Measurements from ENCODE around the gene SMYD4. TPM values are rescaled to one million over a fixed set of nuclear protein-coding genes. Genes with fewer than 3 reads are reported as not detected.
A peak's percentile ranks its signal among the peaks of the same experiment; 100 is the strongest.
"Not testable (repeated sequence)": the region's sequence is repeated elsewhere in the genome, so short reads cannot be mapped to it uniquely, and the experiment has no call there.

The SMYD4 gene
- total RNA-seq, 2 experiments from 2014 or later = 37.3 to 38.1 TPM

- POLR2A ChIA-PET = no interaction called here
- no peaks in the 10 kb centered on the region for H3K27me3 Mint-ChIP-seq
- H3K4me1 Mint-ChIP-seq = peaks cover 17% of the 10 kb centered on the region
- DNase-seq = no peak
- H3K9me3 Mint-ChIP-seq = no peaks in the 10 kb centered on the region
- no peak overlapping the region for H3K4me3 Mint-ChIP-seq
- peaks cover 18% of the 10 kb centered on the region for H3K36me3 Mint-ChIP-seq (ENCODE audit: low read depth)
- peak overlapping the region; percentile 25 for H3K27ac Mint-ChIP-seq
- CTCF ChIA-PET = interaction anchor here (1.1 to 1.7 kb wide), 3 partner anchors 10 to 22 kb away, joined by 3 to 6 read pairs (median 3); no protein-coding TSS in a partner anchor
Observed at GRCh38 chr17:1774390-1775176, 55.1 kb downstream of the SMYD4 start.

- no peaks in the 10 kb centered on the region for H3K27me3 Mint-ChIP-seq
- no peak for DNase-seq
- H3K4me3 Mint-ChIP-seq = no peak overlapping the region
- CTCF ChIA-PET = interaction anchor here (0.8 to 1.7 kb wide), 6 partner anchors 8 to 43 kb away, joined by 3 to 6 read pairs (median 3); no protein-coding TSS in a partner anchor
- POLR2A ChIA-PET = no interaction called here
- peaks cover 14% of the 10 kb centered on the region for H3K36me3 Mint-ChIP-seq (ENCODE audit: low read depth)
- peaks cover 20% of the 10 kb centered on the region for H3K4me1 Mint-ChIP-seq
- no peak overlapping the region for H3K27ac Mint-ChIP-seq
- no peaks in the 10 kb centered on the region for H3K9me3 Mint-ChIP-seq
Observed at GRCh38 chr17:1773696-1774181, 56.0 kb downstream of the SMYD4 start.

- Mint-ChIP-seq H3K4me1 (peaks cover 20% of the 10 kb centered on the region), H3K36me3 (ENCODE audit: low read depth) (peaks cover 14% of the 10 kb centered on the region), H3K27ac (peak overlapping the region; percentile 84)
- H3K27me3 Mint-ChIP-seq, H3K4me3 Mint-ChIP-seq, POLR2A ChIA-PET, DNase-seq, H3K9me3 Mint-ChIP-seq: not testable (repeated sequence)
- CTCF ChIA-PET = interaction anchor here (0.5 to 2.3 kb wide), 8 partner anchors 9 to 52 kb away, joined by 3 to 8 read pairs (median 3); no protein-coding TSS in a partner anchor
Observed at GRCh38 chr17:1773000-1773695, 56.6 kb downstream of the SMYD4 start.

- ChIA-PET CTCF (interaction anchor here (0.6 to 2.2 kb wide), 4 partner anchors 12 to 120 kb away, joined by 3 to 7 read pairs (median 4); partner anchors contain the start of gene RILP), POLR2A (no interaction called here)
- H3K27ac Mint-ChIP-seq = peak overlapping the region; percentile 64
- H3K4me1 Mint-ChIP-seq = peaks cover 30% of the 10 kb centered on the region
- no peaks in the 10 kb centered on the region for H3K27me3 Mint-ChIP-seq
- H3K9me3 Mint-ChIP-seq = no peaks in the 10 kb centered on the region
- H3K4me3 Mint-ChIP-seq = no peak overlapping the region
- H3K36me3 Mint-ChIP-seq (ENCODE audit: low read depth) = peaks cover 2% of the 10 kb centered on the region
- DNase-seq = no peak
Observed at GRCh38 chr17:1769822-1770477, 59.8 kb downstream of the SMYD4 start.

GRCh38 chr17:1767358-1767757, 62.3 kb downstream of the SMYD4 start:
- Mint-ChIP-seq H3K4me3 (no peak overlapping the region), H3K27ac (peak overlapping the region; percentile 54), H3K9me3 (peaks cover 2% of the 10 kb centered on the region), H3K36me3 (ENCODE audit: low read depth) (peaks cover 4% of the 10 kb centered on the region), H3K4me1 (peaks cover 51% of the 10 kb centered on the region), H3K27me3 (no peaks in the 10 kb centered on the region)
- ChIA-PET CTCF (interaction anchor here (1.7 kb wide), 1 partner anchor 50 kb away, joined by 3 read pairs; no protein-coding TSS in a partner anchor), POLR2A (no interaction called here)
- DNase-seq = no peak

GRCh38 chr17:1766382-1767135, 63.1 kb downstream of the SMYD4 start:
- POLR2A ChIA-PET = no interaction called here
- Mint-ChIP-seq H3K4me3 (no peak overlapping the region), H3K27ac (peak overlapping the region; percentile 25), H3K36me3 (ENCODE audit: low read depth) (peaks cover 4% of the 10 kb centered on the region), H3K4me1 (peaks cover 56% of the 10 kb centered on the region), H3K9me3 (peaks cover 2% of the 10 kb centered on the region), H3K27me3 (no peaks in the 10 kb centered on the region)
- no peak for DNase-seq
- CTCF ChIA-PET = interaction anchor here (0.6 to 1.7 kb wide), 7 partner anchors 9 to 160 kb away, joined by 3 to 5 read pairs (median 3); no protein-coding TSS in a partner anchor

- H3K27ac Mint-ChIP-seq = peak overlapping the region; percentile 25
Observed at GRCh38 chr17:1765576-1765975, 64.1 kb downstream of the SMYD4 start.

GRCh38 chr17:1764705-1765104, 65.0 kb downstream of the SMYD4 start:
- CTCF ChIA-PET = interaction anchor here (1.0 to 1.7 kb wide), 3 partner anchors 9 to 101 kb away, joined by 3 to 6 read pairs (median 4); no protein-coding TSS in a partner anchor
- H3K36me3 Mint-ChIP-seq (ENCODE audit: low read depth); H3K9me3 Mint-ChIP-seq; DNase-seq; H3K27me3 Mint-ChIP-seq: not testable (repeated sequence)
- peaks cover 50% of the 10 kb centered on the region for H3K4me1 Mint-ChIP-seq
- H3K4me3 Mint-ChIP-seq = peak overlapping the region; percentile 45
- peak overlapping the region; percentile 97 for H3K27ac Mint-ChIP-seq
- POLR2A ChIA-PET = interaction anchor here (0.7 kb wide), 1 partner anchor 476 kb away, joined by 4 read pairs; no protein-coding TSS in a partner anchor

More at GRCh38 chr17:1765576-1765975, 64.1 kb downstream of the SMYD4 start:
- Mint-ChIP-seq H3K27me3 (no peaks in the 10 kb centered on the region), H3K4me1 (peaks cover 52% of the 10 kb centered on the region), H3K9me3 (peaks cover 2% of the 10 kb centered on the region), H3K36me3 (ENCODE audit: low read depth) (peaks cover 4% of the 10 kb centered on the region), H3K4me3 (no peak overlapping the region)
- no peak for DNase-seq
- ChIA-PET CTCF (interaction anchor here (0.6 to 1.3 kb wide), 6 partner anchors 8 to 161 kb away, joined by 3 to 5 read pairs (median 3); no protein-coding TSS in a partner anchor), POLR2A (interaction anchor here (0.6 to 0.7 kb wide), 2 partner anchors 99 to 475 kb away, joined by 3 to 4 read pairs; no protein-coding TSS in a partner anchor)

- Mint-ChIP-seq H3K4me1 (peaks cover 45% of the 10 kb centered on the region), H3K4me3 (peak overlapping the region; percentile 45), H3K27me3 (no peaks in the 10 kb centered on the region), H3K36me3 (ENCODE audit: low read depth) (peaks cover 4% of the 10 kb centered on the region), H3K27ac (peak overlapping the region; percentile 97), H3K9me3 (peaks cover 2% of the 10 kb centered on the region)
- POLR2A ChIA-PET = no interaction called here
- peak; percentile 90 for DNase-seq
- CTCF ChIA-PET = interaction anchor here (1.0 to 1.7 kb wide), 3 partner anchors 9 to 102 kb away, joined by 3 to 6 read pairs (median 4); no protein-coding TSS in a partner anchor
Observed at GRCh38 chr17:1764284-1764683, 65.4 kb downstream of the SMYD4 start.

- ChIA-PET CTCF (interaction anchor here (0.6 to 1.7 kb wide), 5 partner anchors 10 to 201 kb away, joined by 3 to 6 read pairs (median 3); no protein-coding TSS in a partner anchor), POLR2A (no interaction called here)
- peaks cover 50% of the 10 kb centered on the region for H3K4me1 Mint-ChIP-seq
- peak overlapping the region; percentile 97 for H3K27ac Mint-ChIP-seq
- peak overlapping the region; percentile 45 for H3K4me3 Mint-ChIP-seq
- H3K9me3 Mint-ChIP-seq = peaks cover 2% of the 10 kb centered on the region
- peaks cover 4% of the 10 kb centered on the region for H3K36me3 Mint-ChIP-seq (ENCODE audit: low read depth)
- peaks cover 3% of the 10 kb centered on the region for H3K27me3 Mint-ChIP-seq
- no peak for DNase-seq
Observed at GRCh38 chr17:1762901-1763898, 66.5 kb downstream of the SMYD4 start.

Data from activated CD4-positive, alpha-beta T cell treated with anti-CD3 and anti-CD28 coated beads, Interleukin-2, amount 10 ng/mL, durations not matched to agents 7 days and 5 days (primary cell).